Activated CD4-positive, alpha-beta memory T cell treated with anti-CD3 and anti-CD28 coated beads, Interleukin-2, amount 10 ng/mL, durations not matched to agents 7 days and 5 days (primary cell): ENCODE measurements around the gene TP53AIP1. TPM values are rescaled to one million over a fixed set of nuclear protein-coding genes. Genes with fewer than 3 reads are reported as not detected.

Source experiments
- CTCF ChIA-PET: fragments of 350-600 bp; sonication (Branson Sonifier 250); formaldehyde crosslinking; loops from one replicate; lab custom pipeline; 2021; ENCODE audit warnings: antibody characterized with exemption, inconsistent platforms; lab: Charles Lee
- POLR2A ChIA-PET: fragments of 350-600 bp; sonication (Branson Sonifier 250); formaldehyde crosslinking; loops from one replicate; lab custom pipeline; 2021; ENCODE audit warnings: antibody characterized with exemption; lab: Charles Lee
- DNase-seq: peaks from one replicate; pipeline ENCODE4 v3.0.0-alpha.2; 2020
- H3K27ac Mint-ChIP-seq: one replicate; pipeline ENCODE4 v1.8.0; 2021; ENCODE audit warnings: mild to moderate bottlenecking, mixed read lengths
- H3K27me3 Mint-ChIP-seq: one replicate; pipeline ENCODE4 v1.8.0; 2021; ENCODE audit warnings: mixed read lengths
- H3K36me3 Mint-ChIP-seq: one replicate; pipeline ENCODE4 v1.8.0; 2021; ENCODE audit warnings: low read depth, mixed read lengths
- H3K4me1 Mint-ChIP-seq: one replicate; pipeline ENCODE4 v1.8.0; 2021; ENCODE audit warnings: mixed read lengths
- H3K4me3 Mint-ChIP-seq: one replicate; pipeline ENCODE4 v1.8.0; 2021; ENCODE audit warnings: mild to moderate bottlenecking, mixed read lengths
- H3K9me3 Mint-ChIP-seq: one replicate; pipeline ENCODE4 v1.8.0; 2021; ENCODE audit warnings: mixed read lengths
- total RNA-seq, 2 experiments: library from RNA; stranded (reverse); gene quantifications; one replicate each; pipeline ENCODE4 v1.2.3, GENCODE V29; 2021

TP53AIP1 gene
- total RNA-seq, 2 experiments from 2014 or later, result not detected

- Mint-ChIP-seq H3K4me3 (no peak overlapping the region), H3K4me1 (peaks cover 11% of the 10 kb centered on the region)
Measured at GRCh38 chr11:128886406-128887124, 56.1 kb downstream of the TP53AIP1 start.

More at GRCh38 chr11:128886406-128887124, 56.1 kb downstream of the TP53AIP1 start:
- Mint-ChIP-seq H3K9me3 (no peaks in the 10 kb centered on the region), H3K27me3 (peaks cover 71% of the 10 kb centered on the region), H3K27ac (no peak overlapping the region), H3K36me3 (no peaks in the 10 kb centered on the region)
- no peak for DNase-seq
- ChIA-PET POLR2A (interaction anchor here (1.1 kb wide), 1 partner anchor 42 kb away, joined by 3 read pairs; no protein-coding TSS in a partner anchor), CTCF (interaction anchor here (0.6 to 7.7 kb wide), 11 partner anchors 15 to 742 kb away, joined by 3 to 164 read pairs (median 3); partner anchors contain the start of gene KCNJ1)

Other genes starting within 250 kb of the TP53AIP1 start
- 100 to 1,000 TPM; 133 to 139 TPM for gene FLI1, start 248.8 kb downstream of the TP53AIP1 start, total RNA-seq
- not detected for gene KCNJ1, start 75.6 kb downstream of the TP53AIP1 start, total RNA-seq
- not detected for gene KCNJ5, start 51.5 kb downstream of the TP53AIP1 start, total RNA-seq
- gene ARHGAP32, start 249.5 kb upstream of the TP53AIP1 start, total RNA-seq, result 1 to 10 TPM; 1.3 to 1.7 TPM